ACC112 (cell line): Measurements from ENCODE around the gene ALG14.

Experiments
- H2AFZ ChIP-seq: fragments of 200-600 bp; sonication (generic); one replicate; pipeline ENCODE4 v1.6.0; 2017; ENCODE audit warnings: antibody characterized with exemption, low read length; ENCODE audit not compliant: unreplicated experiment
- H3K27ac ChIP-seq: fragments of 200-600 bp; sonication (generic); 2 replicates; pipeline ENCODE4 v1.5.1; 2014; ENCODE audit warnings: low read depth, mild to moderate bottlenecking, antibody characterized with exemption, low read length, moderate library complexity
- H3K27me3 ChIP-seq: fragments of 200-600 bp; sonication (generic); 2 replicates; pipeline ENCODE4 v1.6.1; 2014; ENCODE audit warnings: mild to moderate bottlenecking, antibody characterized with exemption, low read length, moderate library complexity, mixed read lengths; ENCODE audit not compliant: insufficient read depth
- H3K36me3 ChIP-seq: fragments of 200-600 bp; sonication (generic); 2 replicates; pipeline ENCODE4 v1.6.1; 2016; ENCODE audit warnings: mild to moderate bottlenecking, antibody characterized with exemption, low read length, moderate library complexity, mixed read lengths; ENCODE audit not compliant: insufficient read depth
- H3K4me1 ChIP-seq: fragments of 200-600 bp; sonication (generic); one replicate; pipeline ENCODE4 v1.6.1; 2016; ENCODE audit warnings: low read length, mixed read lengths; ENCODE audit not compliant: insufficient read depth, unreplicated experiment, control insufficient read depth
- H3K4me3 ChIP-seq: fragments of 200-600 bp; sonication (generic); 2 replicates; pipeline ENCODE4 v1.5.1; 2014; ENCODE audit warnings: mild to moderate bottlenecking, low read depth, low read length
- H3K79me2 ChIP-seq: fragments of 200-600 bp; sonication (generic); one replicate; pipeline ENCODE4 v1.6.0; 2016; ENCODE audit warnings: low read length; ENCODE audit not compliant: control insufficient read depth, unreplicated experiment, insufficient read depth

Gene ALG14

GRCh38 chr1:95086949-95087533 lies 14.3 kb upstream of the ALG14 start:
- no peaks in the 10 kb centered on the region for H3K36me3 ChIP-seq
- H3K4me1 ChIP-seq: peaks cover 19% of the 10 kb centered on the region
- H3K27me3 ChIP-seq: no peaks in the 10 kb centered on the region
- peak overlapping the region; percentile 71 for H3K27ac ChIP-seq
- H3K4me3 ChIP-seq: 0 out of 2 replicates have a peak overlapping the region, but pooled peaks have one; percentile 44
- H2AFZ ChIP-seq: no peak overlapping the region
- no peaks in the 10 kb centered on the region for H3K79me2 ChIP-seq

- Histone ChIP-seq H3K27me3 (peaks cover 11% of the 10 kb centered on the region), H3K79me2 (no peaks in the 10 kb centered on the region), H3K4me1 (peaks cover 19% of the 10 kb centered on the region), H2AFZ (no peak overlapping the region), H3K4me3 (no peak overlapping the region), H3K27ac (no peak overlapping the region), H3K36me3 (no peaks in the 10 kb centered on the region)
Observed at GRCh38 chr1:95085376-95085775, 12.6 kb upstream of the ALG14 start.

GRCh38 chr1:95084317-95085176 lies 11.8 kb upstream of the ALG14 start:
- Histone ChIP-seq H3K4me1 (peaks cover 19% of the 10 kb centered on the region), H2AFZ (no peak overlapping the region), H3K27me3 (peaks cover 19% of the 10 kb centered on the region), H3K36me3 (no peaks in the 10 kb centered on the region), H3K4me3 (no peak overlapping the region), H3K27ac (no peak overlapping the region), H3K79me2 (no peaks in the 10 kb centered on the region)

GRCh38 chr1:95080879-95081278 lies 8.1 kb upstream of the ALG14 start:
- H3K4me3 ChIP-seq: no peak overlapping the region
- H3K36me3 ChIP-seq: no peaks in the 10 kb centered on the region
- H3K79me2 ChIP-seq: no peaks in the 10 kb centered on the region
- no peak overlapping the region for H2AFZ ChIP-seq
- H3K4me1 ChIP-seq: peaks cover 9% of the 10 kb centered on the region
- no peak overlapping the region for H3K27ac ChIP-seq
- H3K27me3 ChIP-seq: peaks cover 41% of the 10 kb centered on the region

GRCh38 chr1:95080446-95080845 lies 7.7 kb upstream of the ALG14 start:
- peaks cover 41% of the 10 kb centered on the region for H3K27me3 ChIP-seq
- H2AFZ ChIP-seq: no peak overlapping the region
- H3K36me3 ChIP-seq: no peaks in the 10 kb centered on the region
- H3K79me2 ChIP-seq: no peaks in the 10 kb centered on the region
- H3K4me1 ChIP-seq: peaks cover 9% of the 10 kb centered on the region
- H3K4me3 ChIP-seq: no peak overlapping the region
- H3K27ac ChIP-seq: no peak overlapping the region

GRCh38 chr1:95076034-95076433 lies 3.3 kb upstream of the ALG14 start:
- no peaks in the 10 kb centered on the region for H3K79me2 ChIP-seq
- H3K36me3 ChIP-seq: no peaks in the 10 kb centered on the region
- H2AFZ ChIP-seq: no peak overlapping the region
- H3K27me3 ChIP-seq: peaks cover 37% of the 10 kb centered on the region
- H3K27ac ChIP-seq: no peak overlapping the region
- no peak overlapping the region for H3K4me3 ChIP-seq
- H3K4me1 ChIP-seq: peaks cover 7% of the 10 kb centered on the region

GRCh38 chr1:95073446-95073845 lies 695 bp upstream of the ALG14 start:
- peak overlapping the region; percentile 86 for H3K4me3 ChIP-seq
- H3K27ac ChIP-seq: no peak overlapping the region
- peak overlapping the region; percentile 71 for H2AFZ ChIP-seq
- H3K4me1 ChIP-seq: peaks cover 7% of the 10 kb centered on the region
- H3K79me2 ChIP-seq: no peaks in the 10 kb centered on the region
- peaks cover 11% of the 10 kb centered on the region for H3K27me3 ChIP-seq
- no peaks in the 10 kb centered on the region for H3K36me3 ChIP-seq

GRCh38 chr1:95072117-95072516 lies 634 bp downstream of the ALG14 start:
- Histone ChIP-seq H3K4me1 (peaks cover 7% of the 10 kb centered on the region), H3K4me3 (peak overlapping the region; percentile 86), H3K27ac (no peak overlapping the region; the same call in 1 of the 2 replicates), H3K36me3 (no peaks in the 10 kb centered on the region), H3K27me3 (no peaks in the 10 kb centered on the region), H2AFZ (peak overlapping the region; percentile 81), H3K79me2 (no peaks in the 10 kb centered on the region)

GRCh38 chr1:95071539-95071938 lies 1.2 kb downstream of the ALG14 start:
- H2AFZ ChIP-seq: peak overlapping the region; percentile 81
- H3K36me3 ChIP-seq: no peaks in the 10 kb centered on the region
- H3K79me2 ChIP-seq: no peaks in the 10 kb centered on the region
- no peaks in the 10 kb centered on the region for H3K27me3 ChIP-seq
- no peak overlapping the region for H3K27ac ChIP-seq
- H3K4me1 ChIP-seq: peaks cover 7% of the 10 kb centered on the region
- H3K4me3 ChIP-seq: peak overlapping the region; percentile 86

GRCh38 chr1:95069710-95070093 lies 3.0 kb downstream of the ALG14 start:
- Histone ChIP-seq H3K79me2 (no peaks in the 10 kb centered on the region), H3K4me3 (no peak overlapping the region), H2AFZ (no peak overlapping the region), H3K27ac (no peak overlapping the region), H3K36me3 (no peaks in the 10 kb centered on the region), H3K27me3 (no peaks in the 10 kb centered on the region), H3K4me1 (peaks cover 7% of the 10 kb centered on the region)
